DND-41 (cell line): ENCODE results near the gene SLC22A3.

ENCODE experiments used
- CTCF ChIP-seq: IDR thresholded peaks from 2 replicates; pipeline ENCODE4 v1.5.1; 2012; ENCODE audit warnings: borderline replicate concordance, low read length, moderate library complexity, mild to moderate bottlenecking; ENCODE audit not compliant: poor library complexity, severe bottlenecking; ENCODE audit errors: extremely low read depth
- EZH2 ChIP-seq: IDR thresholded peaks from 3 replicates; pipeline ENCODE4 v1.6.1; 2012; ENCODE audit warnings: borderline replicate concordance, low read depth, mild to moderate bottlenecking, moderate library complexity, low read length, inconsistent platforms; ENCODE audit not compliant: severe bottlenecking

- TF ChIP-seq CTCF (no peak), EZH2 (no peak)
Measured at GRCh38 chr6:160357088-160357487, 8.9 kb downstream of the SLC22A3 start.
